Occipital lobe (tissue), 2 donors: ENCODE measurements around the gene SOST. TPM values are rescaled to one million over a fixed set of nuclear protein-coding genes. Genes with fewer than 3 reads are reported as not detected.
"Not testable (repeated sequence)": the region's sequence is repeated elsewhere in the genome, so short reads cannot be mapped to it uniquely, and the experiment has no call there.

Experiments
- DNase-seq: peaks from one replicate; lab custom pipeline; 2025; lab: John Stamatoyannopoulos, UW
- total RNA-seq: library from RNA; depleted of rRNA; stranded (reverse); fragments of >200 nt; gene quantifications from one replicate; pipeline ENCODE4 v1.2.3, GENCODE V29; 2014

The SOST gene
- not detected for total RNA-seq

DNA sequence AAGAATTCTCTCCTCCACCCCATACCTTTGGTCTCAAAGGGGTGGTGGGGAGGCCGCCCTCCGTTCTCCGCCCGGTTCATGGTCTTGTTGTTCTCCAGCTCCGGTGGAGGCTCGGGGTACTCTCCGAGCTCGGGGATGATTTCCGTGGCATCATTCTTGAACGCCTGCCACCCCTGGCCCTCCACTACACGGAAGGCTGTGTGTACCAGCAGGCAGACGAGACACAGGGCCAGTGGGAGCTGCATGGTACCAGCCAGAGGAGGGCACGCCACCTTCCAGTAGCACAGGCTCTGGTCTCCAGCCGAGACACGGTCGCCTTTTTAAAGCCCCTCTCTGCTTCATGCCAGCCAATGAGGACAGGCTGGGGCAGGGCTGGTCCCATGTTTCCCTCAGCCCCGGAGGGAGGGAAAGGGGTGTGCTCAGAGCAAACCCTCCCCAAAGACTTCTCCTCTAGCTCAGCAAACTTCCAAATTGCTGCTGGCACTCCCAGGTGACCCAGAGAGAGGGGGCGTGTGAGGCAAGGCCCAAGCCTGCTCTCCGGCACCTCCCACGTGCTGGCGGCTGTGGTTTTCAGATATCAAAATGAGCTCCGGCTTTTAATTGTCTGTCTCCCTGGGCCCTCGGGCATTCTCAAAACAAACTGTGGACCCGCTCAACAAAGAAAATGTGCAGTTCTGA is at the start of gene SOST:
TSS of gene SOST (minus strand) at position 295 of the 678 bp plus-strand sequence. CDS start at position 245, 50 bp downstream.
- DNase-seq = no peak

DNA sequence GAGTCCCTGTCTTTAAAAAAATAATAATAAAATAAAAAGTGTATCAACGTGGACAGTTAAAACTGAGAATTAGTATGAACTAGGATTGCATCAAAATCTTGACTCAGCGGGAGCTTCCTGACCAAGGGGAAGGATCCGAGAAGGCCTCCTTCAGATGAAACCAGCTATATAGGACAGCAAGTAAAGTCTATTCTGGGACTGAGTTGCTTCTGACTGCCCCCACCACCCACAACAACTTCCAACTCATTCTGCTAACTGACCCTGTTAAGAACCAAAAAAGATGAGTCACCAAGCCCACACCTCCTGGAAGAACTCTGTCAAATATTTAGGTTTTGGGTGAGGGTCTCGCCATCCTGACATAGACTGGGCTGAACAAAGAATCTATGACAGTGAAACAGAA is 49.5 kb upstream of the SOST start:
- DNase-seq = no peak

DNA sequence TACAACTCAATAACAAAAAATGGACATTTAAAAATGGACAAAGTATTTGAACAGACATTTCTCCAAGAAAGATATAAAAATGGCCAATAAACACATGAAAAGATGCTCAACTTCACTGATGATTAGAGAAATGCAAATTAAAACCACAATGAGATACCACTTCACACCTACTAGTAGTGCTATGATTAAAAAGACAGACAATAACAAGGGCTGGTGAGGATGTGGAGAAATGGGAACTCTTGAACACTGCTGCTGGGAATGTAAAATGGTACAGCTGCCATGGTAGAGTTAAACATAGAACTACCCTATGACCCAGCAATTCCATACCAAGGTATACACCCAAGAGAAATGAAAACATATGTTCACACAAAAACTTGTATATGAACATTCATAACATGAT is 46.5 kb upstream of the SOST start:
- DNase-seq = no peak

DNA sequence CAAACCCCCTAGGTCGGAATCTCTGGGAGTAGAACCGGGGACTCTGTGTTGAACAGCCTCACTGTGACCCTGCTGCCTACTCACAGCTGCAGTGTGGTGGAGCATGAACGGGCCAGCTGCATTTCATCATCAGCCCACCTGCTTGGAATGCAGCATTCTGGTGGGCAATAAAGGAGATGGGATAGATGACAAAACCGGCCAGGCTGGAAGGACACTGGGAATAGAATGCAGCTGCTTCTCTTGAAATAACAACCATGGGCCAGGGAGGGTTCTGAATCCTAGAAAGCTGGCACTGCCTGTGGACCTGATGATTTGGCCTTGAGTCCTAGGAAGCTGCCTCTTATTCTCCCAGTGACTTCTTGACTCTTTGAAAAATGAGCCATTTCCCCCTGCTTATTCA is 45.2 kb upstream of the SOST start:
- DNase-seq = no peak

DNA sequence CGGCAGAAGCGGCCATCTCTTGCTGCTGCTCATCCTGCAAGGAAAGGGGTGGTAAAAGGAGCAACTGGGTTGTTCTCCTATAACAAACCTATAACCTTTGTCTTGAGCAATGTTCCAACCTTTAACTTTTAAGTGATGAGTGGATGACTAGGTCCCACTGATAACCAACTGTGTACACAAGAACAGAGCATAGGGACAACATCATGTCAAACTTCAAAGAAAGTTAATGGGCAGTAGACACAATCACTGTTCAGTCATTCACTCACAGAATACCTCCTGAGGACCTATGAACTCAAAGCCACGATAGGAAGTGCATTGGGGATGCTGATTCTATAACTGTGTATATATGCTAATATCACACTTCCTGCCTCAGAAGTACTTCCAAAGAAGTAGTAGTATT is 43.3 kb upstream of the SOST start:
- DNase-seq = no peak

DNA sequence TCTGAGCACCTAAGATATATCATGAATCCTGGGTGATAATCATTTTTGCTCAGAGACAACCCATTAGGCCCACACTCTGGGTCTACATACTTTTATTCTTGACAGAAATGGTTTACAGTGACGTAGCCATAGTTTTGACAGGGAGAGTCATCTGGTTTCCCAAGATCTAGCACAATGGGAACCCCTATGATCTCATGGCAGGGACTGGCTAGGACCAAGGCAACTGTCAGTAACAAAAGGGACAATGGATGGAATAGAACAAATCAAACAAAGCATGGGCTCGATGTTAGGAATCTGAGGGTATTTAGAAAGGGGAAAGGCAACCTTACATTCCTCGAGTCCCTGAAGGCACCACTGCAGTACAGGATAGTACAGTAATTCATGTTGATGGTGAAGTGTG is 42.1 kb upstream of the SOST start:
- no peak for DNase-seq

DNA sequence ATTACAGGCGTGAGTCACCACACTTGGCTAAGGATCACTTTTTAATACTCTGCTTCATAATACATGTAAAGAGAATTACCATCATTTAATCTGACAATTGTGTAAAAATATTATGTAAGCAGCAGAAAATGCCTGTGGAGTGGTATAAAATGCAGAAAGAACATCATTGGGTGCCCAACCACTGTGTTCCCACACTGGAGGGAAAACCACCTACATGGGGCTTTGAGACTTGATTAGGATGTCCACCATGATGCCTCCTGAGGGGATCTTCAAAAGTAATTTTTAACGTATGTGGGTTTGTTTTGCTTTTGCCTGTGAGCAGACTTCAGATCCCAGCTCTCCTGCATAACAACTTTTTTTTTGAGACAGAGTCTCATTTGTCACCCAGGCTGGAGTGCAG is 40.5 kb upstream of the SOST start:
- DNase-seq = no peak

DNA sequence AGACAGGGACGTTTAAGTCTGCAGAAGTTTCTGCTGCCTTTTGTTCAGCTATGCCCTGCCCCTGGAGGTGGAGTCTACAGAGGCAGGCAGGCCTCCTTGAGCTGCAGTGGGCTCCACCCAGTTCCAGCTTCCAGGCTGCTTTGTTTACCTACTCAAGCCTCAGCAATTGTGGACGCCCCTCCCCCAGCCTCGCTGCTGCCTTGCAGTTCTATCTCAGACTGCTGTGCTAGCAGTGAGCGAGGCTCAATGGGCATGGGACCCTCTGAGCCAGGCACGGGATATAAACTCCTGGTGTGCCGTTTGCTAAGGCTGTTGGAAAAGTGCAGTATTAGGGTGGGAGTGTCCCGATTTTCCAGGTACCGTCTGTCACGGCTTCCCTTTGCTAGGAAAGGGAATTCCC is 39.4 kb upstream of the SOST start:
- DNase-seq = not testable (repeated sequence)

DNA sequence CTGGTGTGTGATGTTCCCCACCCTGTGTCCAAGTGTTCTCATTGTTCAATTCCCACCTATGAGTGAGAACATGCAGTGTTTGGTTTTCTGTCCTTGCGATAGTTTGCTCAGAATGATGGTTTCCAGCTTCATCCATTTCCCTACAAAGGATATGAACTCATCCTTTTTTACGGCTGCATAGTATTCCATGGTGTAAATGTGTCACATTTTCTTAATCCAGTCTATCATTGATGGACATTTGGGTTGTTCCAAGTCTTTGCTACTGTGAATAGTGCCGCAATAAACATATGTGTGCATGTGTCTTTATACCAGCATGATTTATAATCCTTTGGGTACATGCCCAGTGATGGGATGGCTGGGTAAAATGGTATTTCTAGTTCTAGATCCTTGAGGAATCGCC is 34.1 kb upstream of the SOST start:
- DNase-seq = not testable (repeated sequence)

DNA sequence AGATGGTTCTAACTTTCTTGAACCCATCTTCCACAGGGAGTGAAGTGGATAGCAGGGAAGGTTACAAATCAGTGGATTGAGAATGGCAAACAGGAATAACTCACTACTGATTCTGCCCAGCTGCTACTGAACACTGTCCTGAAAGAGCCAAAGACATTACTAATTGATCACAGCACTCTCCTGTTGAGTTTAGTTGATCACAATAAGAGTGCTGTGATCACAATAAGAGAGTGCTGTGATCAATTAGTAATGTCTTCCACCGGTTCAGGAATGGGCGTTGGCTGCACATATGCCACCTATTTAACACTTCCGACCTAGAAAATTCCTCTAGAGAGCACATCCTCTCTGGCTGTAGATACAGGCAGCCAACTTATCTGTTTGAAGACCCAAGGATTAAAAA is 33.0 kb upstream of the SOST start:
- no peak for DNase-seq

DNA sequence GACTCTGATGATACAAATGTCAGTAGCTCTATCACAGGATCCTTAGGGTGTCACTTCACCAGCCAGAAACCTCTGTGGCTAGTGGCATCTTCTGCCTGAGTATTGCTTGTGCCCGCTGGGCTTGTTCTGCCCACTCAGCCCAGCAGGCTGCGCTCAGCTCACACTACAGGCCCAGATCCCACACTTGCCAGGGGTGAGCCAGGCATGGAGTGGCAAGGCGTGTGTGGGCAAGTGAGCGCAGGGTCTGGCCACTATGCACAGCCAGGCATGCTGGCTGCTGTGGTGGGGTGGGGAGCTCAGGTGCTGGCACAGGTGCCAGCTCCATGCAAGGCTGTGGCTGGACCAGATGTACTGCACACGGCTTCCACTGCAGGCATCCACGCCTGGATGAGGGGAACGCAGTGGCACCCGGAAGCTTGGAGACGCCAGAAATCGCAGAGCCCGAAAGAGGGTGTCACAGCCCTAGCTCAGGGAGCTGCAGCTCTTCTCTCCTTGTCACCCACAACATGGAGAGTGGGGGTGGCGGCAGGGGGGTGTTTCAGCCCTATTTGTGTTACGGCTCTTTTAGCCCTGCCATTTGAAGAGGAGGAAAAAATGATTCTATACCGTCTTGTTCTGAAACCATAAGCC is 31.8 kb upstream of the SOST start:
- no peak for DNase-seq

DNA sequence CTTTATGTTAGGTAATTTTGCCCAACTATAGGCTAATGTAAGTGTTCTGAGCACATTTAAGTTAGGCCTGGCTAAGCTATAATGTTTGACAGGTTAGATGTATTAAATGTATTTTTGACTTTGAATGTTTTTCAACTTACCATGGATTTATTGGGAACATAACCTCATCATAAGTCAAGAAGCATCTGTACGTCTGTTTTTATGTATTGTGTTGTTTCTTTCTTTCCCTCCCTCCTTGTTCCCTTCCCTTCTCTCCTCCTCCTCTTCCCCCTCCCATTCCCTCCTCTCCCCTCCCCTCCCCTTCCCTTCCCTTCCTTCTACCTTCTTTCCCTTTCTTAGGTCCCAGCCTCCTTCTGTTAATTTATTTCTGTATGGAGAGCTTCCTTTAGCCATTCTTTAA is 30.9 kb upstream of the SOST start:
- DNase-seq = no peak

DNA sequence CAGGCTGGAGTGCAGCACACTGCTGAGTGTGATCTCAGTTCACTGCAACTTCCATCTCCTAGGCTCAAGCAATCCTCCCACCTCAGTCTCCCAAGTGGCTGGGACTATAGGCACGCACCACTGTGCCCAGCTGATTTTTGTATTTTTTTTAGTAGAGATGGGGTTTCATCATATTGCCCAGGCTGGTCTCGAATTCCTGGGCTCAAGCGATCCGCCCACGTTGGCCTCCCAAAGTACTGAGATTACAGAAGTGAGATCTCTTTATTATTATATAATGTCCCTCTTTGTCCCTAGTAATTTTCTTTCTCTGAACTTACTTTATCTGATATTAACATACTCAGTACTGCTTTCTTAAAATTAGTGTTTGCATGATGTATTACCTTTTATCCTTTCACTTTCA is 29.9 kb upstream of the SOST start:
- DNase-seq = no peak

DNA sequence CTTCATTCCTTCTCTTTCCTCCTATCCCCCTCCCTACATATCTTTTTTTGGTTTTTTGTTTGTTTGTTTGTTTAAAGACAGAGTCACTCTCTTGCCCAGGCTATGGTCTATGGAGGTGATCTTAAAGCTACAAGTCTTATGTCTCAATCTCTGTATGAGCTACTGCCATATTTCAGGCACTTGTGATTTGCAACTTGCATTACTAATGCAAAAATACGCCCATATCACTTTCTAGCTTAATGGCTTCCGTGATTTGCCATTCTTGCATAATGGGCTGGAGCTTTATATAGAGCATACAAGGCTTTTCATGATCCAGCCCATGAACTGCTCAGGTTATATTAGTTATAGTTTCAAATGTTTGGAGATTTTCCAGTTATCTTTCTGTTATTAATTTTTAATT is 29.1 kb upstream of the SOST start:
- no peak for DNase-seq

DNA sequence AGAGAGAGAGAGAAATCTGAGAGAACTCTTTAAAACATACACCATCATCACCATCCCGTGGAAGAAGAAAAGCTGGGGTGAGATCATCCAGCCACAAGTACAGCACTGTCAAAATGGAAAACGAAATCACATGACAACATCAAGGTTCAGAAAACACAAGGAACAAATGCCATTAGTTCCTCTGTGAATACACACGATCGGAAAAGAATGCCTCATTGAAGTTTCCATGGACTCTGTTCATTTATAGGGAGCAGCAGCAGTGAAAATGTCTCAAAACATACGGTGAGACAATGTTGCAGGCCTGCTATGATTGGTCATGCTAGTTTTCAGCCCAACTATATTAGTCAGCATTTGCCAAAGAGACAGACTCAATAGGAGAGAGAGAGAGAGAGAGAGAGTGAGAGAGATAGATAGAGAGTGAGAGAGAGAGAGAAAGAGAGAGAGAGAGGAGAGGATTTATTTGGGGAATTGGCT is 26.1 kb upstream of the SOST start:
- no peak for DNase-seq

DNA sequence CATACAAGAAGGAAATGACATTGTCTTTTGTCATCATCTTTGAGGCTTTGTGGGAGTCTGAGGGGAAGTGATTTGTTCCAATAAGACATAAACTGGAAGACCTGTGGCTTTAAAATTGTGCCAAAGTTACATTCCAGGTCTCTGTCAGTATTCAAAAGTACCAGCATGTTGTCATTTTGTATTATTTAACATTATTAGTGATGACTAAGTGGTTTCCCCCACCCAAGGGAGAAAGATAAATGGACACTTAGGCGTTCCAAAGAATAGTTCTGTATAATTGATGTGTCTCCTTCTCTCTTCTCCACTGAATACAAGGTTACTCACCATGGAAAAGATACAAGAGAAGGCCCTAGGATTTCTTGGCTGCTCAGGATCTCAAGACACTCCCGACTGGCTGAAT is 25.5 kb upstream of the SOST start:
- no peak for DNase-seq

DNA sequence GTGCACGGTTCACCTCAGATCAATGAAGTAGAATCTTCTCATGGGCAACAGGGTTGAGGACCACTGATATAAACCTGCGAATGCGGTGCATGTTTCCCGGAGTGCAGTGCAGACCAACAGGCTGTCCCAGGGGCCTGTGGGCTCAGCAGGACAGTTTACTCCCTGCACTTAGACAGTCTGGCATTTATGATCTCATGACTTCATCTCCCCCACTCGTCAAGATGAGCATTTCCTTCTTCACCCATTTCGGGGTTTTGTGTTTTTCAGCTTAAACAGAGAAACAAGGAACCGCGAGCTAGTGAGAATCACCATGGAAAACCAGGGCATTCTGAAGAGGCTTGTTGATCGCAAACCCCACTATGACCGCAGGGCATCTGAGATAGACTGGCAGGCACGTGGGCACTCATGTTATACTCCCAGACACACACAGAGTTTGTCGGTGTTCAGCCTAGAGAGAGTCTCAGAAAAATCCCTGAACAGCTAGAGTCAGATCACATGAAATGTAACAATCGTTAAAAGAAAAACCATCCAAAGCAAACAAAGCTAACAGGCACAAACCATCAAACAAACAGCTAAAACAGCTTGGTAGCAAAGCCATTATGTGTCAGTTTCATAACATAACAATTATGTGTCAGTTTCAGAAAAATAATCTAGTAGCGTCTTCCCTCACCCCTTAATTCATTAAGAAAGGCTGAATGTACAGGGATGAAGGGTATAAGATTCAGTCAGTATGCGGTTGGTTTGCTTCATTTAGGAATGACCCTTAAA is 24.5 kb upstream of the SOST start:
- DNase-seq = no peak

DNA sequence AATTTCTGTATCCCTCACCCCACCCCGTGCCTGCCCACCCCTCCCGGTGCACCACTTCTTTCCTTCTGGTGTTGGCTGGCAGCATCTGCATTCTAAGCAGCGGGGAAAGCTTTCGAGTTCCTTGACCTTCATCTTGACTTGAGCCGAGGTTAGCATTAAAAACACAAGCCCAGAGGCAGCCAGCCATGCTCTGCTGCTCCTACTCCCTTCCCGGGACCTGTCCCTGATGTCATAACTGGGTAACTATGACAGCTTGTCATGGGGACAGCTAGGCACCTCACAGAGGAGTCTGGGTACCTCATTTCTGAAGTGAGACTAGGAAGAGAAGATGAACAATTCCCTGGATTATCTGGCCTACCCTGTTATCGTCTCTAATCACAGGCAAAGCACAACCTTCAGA is 21.5 kb upstream of the SOST start, which contains the start of gene CFAP97D1:
TSS of gene CFAP97D1 (plus strand) at position 301 of the 400 bp plus-strand sequence. CDS start at position 329, 28 bp downstream.
- no peak for DNase-seq

DNA sequence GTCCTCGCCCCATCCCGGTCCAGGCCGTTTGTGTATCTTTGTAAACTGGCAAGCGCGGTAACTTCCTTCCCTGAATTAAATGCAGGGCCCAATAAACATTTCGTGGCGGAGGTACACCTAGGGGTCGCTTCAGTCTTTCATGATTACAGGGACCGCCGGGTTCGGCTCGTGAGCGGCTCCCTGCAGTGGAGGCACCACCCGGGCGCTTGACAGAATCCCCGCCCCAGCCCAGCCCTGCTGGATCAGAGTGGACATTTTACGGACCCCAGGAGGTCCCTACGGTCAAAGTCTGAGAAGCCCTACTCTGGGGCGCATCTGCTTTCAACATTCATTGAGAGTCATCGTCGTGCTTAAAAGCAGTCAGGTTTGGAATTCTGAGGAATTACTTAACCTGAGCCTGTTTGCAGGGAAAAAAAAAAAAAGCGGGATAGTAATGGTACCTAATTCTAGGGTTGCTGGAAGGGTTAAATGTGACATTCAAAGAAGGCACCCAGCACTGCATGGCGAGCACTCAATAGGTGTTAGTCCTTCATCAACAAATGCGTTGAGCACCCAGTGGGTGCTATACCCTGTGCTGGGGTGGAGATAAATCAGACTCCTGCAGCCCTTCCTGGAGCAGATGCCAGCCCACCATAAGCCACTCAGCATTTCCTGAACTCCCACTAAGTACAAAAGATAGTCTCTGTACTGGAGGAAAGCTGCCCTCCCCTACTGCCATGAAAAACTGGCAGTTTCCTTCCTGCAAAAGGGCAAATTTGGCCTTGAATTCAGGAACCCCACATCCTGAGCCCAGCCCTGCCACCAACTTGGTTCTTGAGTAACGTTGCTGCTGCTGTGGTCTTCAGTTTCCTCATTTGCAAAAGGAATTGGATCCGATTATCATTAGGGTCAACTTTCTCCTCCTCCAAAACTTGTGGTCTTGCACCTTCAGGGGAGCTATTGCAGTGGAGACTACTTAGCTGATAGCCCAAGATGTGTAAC is 20.8 kb upstream of the SOST start:
- no peak for DNase-seq

DNA sequence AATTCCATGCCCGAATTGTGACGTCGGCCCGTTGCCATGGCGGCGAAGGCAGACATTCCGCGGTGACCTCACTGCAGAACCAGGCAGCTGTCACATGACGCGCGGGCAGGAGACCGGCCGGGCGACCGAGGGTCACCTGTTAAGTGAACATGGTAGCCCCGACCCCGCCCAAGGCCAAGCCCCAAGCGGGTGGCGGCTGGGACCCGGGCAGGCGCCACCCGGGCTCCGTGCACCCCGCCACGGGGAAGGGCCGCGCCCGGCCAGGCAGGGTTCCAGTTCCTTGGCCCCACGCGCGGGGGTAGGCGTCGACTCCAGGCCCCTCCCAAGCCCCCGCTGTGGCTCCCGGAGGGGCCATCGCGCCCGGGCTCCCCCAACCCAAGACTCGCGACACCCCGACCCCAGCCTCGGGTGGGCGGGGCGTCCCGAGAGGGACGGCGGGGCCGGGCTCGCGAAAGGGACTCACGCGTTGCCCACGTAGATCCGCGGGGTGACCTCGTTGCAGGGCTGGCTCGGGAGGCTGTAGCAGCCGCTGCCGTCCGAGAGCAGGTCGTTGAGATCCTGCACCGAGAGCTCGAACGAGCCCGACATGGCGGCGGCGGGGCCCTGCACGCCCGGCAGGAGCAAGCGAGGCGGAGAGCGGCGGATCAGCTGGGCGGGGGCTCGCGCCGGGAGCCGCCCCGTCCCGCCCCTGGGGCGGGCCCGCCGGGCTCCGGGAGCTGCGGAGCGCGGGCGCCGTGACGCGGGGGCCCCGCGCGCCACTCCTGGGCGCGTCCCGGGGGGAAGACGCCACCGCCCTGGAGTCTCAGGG is 19.9 kb upstream of the SOST start, which contains the start of gene DUSP3:
TSS of gene DUSP3 (minus strand) at position 641 of the 808 bp plus-strand sequence. CDS start at position 588, 53 bp downstream.
- DNase-seq = peak; percentile 87
